Choroid plexus epithelial cell (primary cell): Measurements from ENCODE around the gene NAV3.
A peak's percentile ranks its signal among the peaks of the same experiment; 100 is the strongest.

ENCODE experiments used
- DNase-seq: peaks from one replicate; pipeline ENCODE4 v3.0.0-alpha.2; 2010; ENCODE audit warnings: low read depth
- H3K4me3 ChIP-seq: 2 replicates; pipeline ENCODE4 v1.5.1; 2011; ENCODE audit warnings: low read depth, mild to moderate bottlenecking, control low read depth, low read length, moderate library complexity
- TF ChIP-seq, protein P1 (sequence below): conservative IDR thresholded peaks from 2 replicates; pipeline ENCODE4 v1.5.1; 2011; ENCODE audit warnings: low read depth, mild to moderate bottlenecking, control low read depth, inconsistent platforms, low read length, moderate library complexity

NAV3 gene

DNA sequence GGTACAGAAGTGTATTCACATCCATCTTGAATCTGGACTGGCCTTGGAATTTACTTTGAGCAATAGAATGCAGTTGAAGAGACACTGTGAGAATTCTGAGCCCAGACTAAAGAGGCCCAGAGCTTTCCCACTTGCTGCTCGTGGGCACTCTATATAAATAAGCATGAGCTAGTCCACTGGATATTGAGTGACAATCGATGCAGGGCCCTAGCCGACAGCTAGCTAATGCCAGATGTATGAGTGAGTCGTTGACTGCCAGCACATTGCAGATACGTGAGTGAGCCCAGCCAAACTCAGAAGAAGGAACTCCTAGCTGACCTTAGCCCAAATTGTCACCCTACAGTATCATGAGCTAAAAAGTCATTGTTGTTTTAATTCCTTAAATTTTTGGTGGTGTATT is 24.9 kb downstream of the NAV3 start:
- TF ChIP-seq, protein P1, sequence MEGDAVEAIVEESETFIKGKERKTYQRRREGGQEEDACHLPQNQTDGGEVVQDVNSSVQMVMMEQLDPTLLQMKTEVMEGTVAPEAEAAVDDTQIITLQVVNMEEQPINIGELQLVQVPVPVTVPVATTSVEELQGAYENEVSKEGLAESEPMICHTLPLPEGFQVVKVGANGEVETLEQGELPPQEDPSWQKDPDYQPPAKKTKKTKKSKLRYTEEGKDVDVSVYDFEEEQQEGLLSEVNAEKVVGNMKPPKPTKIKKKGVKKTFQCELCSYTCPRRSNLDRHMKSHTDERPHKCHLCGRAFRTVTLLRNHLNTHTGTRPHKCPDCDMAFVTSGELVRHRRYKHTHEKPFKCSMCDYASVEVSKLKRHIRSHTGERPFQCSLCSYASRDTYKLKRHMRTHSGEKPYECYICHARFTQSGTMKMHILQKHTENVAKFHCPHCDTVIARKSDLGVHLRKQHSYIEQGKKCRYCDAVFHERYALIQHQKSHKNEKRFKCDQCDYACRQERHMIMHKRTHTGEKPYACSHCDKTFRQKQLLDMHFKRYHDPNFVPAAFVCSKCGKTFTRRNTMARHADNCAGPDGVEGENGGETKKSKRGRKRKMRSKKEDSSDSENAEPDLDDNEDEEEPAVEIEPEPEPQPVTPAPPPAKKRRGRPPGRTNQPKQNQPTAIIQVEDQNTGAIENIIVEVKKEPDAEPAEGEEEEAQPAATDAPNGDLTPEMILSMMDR, result no peak
- DNase-seq, result no peak
- no peak overlapping the region for H3K4me3 ChIP-seq

DNA sequence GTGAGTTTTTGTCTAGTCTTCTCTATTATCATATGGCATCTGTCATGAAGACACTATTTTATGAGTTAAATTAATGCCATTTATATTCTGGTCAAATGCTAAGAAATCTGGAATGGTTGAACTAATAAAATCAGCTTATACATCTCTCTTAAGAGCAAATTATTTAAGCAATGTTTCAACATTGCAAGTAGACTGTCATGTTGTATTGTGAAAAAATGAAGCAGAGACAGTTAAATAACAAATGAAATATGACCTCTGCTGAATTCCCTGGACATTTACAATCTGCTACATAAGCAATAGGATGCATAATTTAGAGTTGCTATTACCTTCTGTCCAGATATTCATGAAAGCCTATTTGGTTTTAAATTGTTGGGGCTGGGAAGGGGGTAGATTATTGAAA is 30.6 kb downstream of the NAV3 start:
- H3K4me3 ChIP-seq, result no peak overlapping the region
- peak; percentile 14 for DNase-seq
- TF ChIP-seq, protein P1, result no peak

DNA sequence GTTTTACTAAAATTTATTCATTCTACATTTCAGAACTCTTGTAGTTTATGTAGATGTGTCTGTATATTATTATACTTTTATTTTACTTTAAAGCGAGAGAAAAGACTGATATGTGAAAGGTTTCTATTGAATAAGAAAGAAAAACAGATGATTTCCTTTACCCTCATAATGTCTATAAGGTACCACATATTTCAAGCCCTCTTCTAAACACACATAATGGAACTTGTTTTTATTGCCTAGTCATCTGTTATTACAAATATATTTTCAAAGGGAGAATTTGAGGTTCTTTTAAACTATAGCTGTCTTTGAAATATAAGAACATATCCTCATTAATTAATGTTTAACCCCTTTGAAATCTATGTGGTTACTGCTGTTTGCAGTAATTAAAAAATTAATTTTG is 34.5 kb downstream of the NAV3 start:
- H3K4me3 ChIP-seq, result no peak overlapping the region
- DNase-seq, result no peak
- TF ChIP-seq, protein P1, result no peak

DNA sequence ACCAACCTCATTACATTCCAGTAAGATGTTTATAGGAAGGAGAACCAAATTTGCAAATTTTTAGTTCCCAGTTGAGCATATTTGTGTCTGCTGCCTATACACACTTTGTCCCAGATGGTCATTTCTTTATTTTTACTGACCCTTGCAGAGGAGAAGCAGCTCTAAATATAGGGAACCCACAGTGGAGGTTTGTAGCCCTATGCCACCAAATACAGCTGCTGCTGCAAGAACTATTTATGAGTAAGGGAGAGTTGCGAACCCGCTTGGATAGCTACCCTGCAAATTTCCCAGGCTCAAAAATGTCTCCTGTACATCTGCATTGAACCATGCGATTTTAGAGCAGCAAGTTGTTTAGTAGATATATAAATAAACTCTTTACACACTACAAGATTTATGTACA is 48.2 kb downstream of the NAV3 start:
- no peak for DNase-seq
- H3K4me3 ChIP-seq, result no peak overlapping the region
- TF ChIP-seq, protein P1, result no peak

DNA sequence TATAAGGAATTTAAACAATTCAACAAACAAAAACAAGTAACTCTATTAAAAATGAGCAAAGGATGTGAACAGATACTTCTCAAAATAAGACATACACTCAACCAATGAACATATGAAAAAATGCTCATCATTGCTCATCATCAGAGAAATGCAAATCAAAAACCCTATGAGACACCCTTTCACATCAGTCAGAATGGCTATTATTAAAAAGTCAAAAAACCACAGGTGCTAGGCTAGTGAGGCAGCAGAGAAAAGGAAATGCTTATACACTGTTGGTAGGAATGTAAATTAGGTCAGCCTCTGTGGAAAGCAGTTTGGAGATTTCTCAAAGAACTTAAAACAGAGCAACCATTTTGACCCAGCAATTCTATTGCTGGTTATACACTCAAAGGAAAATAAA is 52.0 kb downstream of the NAV3 start:
- no peak for DNase-seq
- TF ChIP-seq, protein P1, result no peak

DNA sequence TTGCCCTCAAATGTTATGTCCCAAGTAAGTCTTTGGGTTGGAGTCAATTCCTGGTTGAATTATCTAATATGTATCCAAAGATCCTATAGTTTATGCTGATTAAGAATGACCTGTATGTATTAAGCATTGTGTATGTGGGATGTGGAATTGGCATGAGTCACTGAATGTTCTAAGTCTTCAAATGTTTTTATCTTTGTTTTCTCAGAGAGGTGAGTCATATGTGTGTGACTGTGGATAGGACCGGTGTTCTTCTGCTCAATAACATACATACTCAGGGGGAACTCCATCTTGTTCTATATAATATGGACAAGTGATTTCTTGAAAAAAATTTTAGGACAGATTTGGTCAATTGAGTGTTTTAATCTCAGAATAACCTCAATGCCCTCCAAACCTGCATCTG is 57.9 kb downstream of the NAV3 start:
- TF ChIP-seq, protein P1, result no peak
- H3K4me3 ChIP-seq, result no peak overlapping the region
- peak; percentile 88 for DNase-seq

More for the DNA sequence above, 52.0 kb downstream of the NAV3 start:
- H3K4me3 ChIP-seq, result no peak overlapping the region

DNA sequence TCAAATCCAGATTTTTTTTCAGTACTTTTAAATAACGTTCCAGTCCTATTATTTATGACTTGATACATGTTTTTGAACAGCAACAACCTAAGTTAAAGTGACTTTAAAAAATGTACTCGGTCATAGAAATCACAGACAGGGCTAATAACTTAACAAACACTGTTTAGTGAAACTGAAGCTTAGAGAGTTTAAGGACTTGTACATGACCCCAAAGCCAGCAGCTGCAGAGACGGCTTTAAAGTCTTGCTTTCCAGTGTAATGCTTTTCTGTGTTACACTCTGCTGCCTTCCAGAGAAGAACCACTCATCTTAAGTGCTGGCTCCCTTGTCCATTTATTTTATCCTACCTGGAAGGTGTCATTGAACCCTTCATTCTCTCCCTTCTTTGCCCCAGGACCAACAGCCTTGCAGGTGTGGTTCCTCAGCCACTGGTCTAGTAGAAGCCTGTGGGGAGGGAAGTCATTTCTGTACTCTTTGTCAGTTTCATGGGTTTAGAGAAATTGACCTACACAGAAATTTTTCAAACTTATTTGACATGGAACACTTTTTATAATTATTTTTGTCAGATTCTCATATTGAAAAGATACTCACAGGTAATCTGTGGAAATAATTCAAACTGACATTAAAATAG is 60.9 kb downstream of the NAV3 start:
- TF ChIP-seq, protein P1, result no peak
- no peak overlapping the region for H3K4me3 ChIP-seq
- no peak for DNase-seq
